Measurements from ENCODE around the gene TTYH2.

TTYH2 gene

GRCh38 chr17:74222399-74222798 is 9.0 kb downstream of the TTYH2 start:
- TF ChIP-seq CTCF (IDR thresholded peaks at IDR 0.05; ENCODE audit: control extremely low read depth, extremely low read depth, low read depth, missing control alignments), result no peak
- CTCF ChIA-PET, result interaction anchor here (1.0 to 2.1 kb wide), 3 partner anchors 16 to 27 kb away, joined by 3 to 9 read pairs (median 3); no protein-coding TSS in a partner anchor
- POLR2A ChIA-PET, result no interaction called here
- DNase-seq (ENCODE audit: extremely low spot score), result no peak

- no peak for DNase-seq (ENCODE audit: extremely low spot score)
- CTCF ChIA-PET, result no interaction called here
- POLR2A ChIA-PET, result no interaction called here
- TF ChIP-seq CTCF (IDR thresholded peaks at IDR 0.05; ENCODE audit: control extremely low read depth, extremely low read depth, low read depth, missing control alignments), result no peak
These were observed 10.5 kb downstream of the TTYH2 start for GRCh38 chr17:74223901-74224300.

- POLR2A ChIA-PET, result no interaction called here
- DNase-seq (ENCODE audit: extremely low spot score), result no peak
- no peak for TF ChIP-seq CTCF (IDR thresholded peaks at IDR 0.05; ENCODE audit: control extremely low read depth, extremely low read depth, low read depth, missing control alignments)
- CTCF ChIA-PET, result interaction anchor here (2.3 kb wide), 1 partner anchor 14 kb away, joined by 5 read pairs; no protein-coding TSS in a partner anchor
These were observed 11.8 kb downstream of the TTYH2 start for GRCh38 chr17:74224959-74225725.

- ChIA-PET CTCF (interaction anchor here (1.1 to 2.3 kb wide), 5 partner anchors 9 to 23 kb away, joined by 3 to 5 read pairs (median 4); partner anchors contain the start of gene RPL38), POLR2A (no interaction called here)
- DNase-seq (ENCODE audit: extremely low spot score), result no peak
- no peak for TF ChIP-seq CTCF (IDR thresholded peaks at IDR 0.05; ENCODE audit: control extremely low read depth, extremely low read depth, low read depth, missing control alignments)
These were observed 12.9 kb downstream of the TTYH2 start for GRCh38 chr17:74226252-74226651.

- no peak for DNase-seq (ENCODE audit: extremely low spot score)
- POLR2A ChIA-PET, result interaction anchor here (0.8 kb wide), 1 partner anchor 121 kb away, joined by 5 read pairs; no protein-coding TSS in a partner anchor
- CTCF ChIA-PET, result interaction anchor here (0.9 to 1.8 kb wide), 4 partner anchors 9 to 24 kb away, joined by 3 to 5 read pairs (median 4); partner anchors contain the start of gene RPL38
- TF ChIP-seq CTCF (IDR thresholded peaks at IDR 0.05; ENCODE audit: control extremely low read depth, extremely low read depth, low read depth, missing control alignments), result no peak
These were observed 14.1 kb downstream of the TTYH2 start for GRCh38 chr17:74227271-74228080.

GRCh38 chr17:74228306-74228978 is 15.1 kb downstream of the TTYH2 start:
- CTCF ChIA-PET, result interaction anchor here (1.3 kb wide), 1 partner anchor 11 kb away, joined by 3 read pairs; no protein-coding TSS in a partner anchor
- TF ChIP-seq CTCF (IDR thresholded peaks at IDR 0.05; ENCODE audit: control extremely low read depth, extremely low read depth, low read depth, missing control alignments), result no peak
- POLR2A ChIA-PET, result no interaction called here
- DNase-seq (ENCODE audit: extremely low spot score), result no peak
